ENCODE measurements around the gene HECTD1.
"Not testable (repeated sequence)": the region's sequence is repeated elsewhere in the genome, so short reads cannot be mapped to it uniquely, and the experiment has no call there.

The HECTD1 gene

GRCh38 chr14:31090883-31091764 lies 116.5 kb downstream of the HECTD1 start:
- DNase-seq: no peak

GRCh38 chr14:31086466-31086865 lies 121.1 kb downstream of the HECTD1 start:
- not testable (repeated sequence) for DNase-seq

- DNase-seq: no peak
Observed at GRCh38 chr14:31085027-31085426, 122.6 kb downstream of the HECTD1 start.

GRCh38 chr14:31084385-31084784 lies 123.2 kb downstream of the HECTD1 start:
- no peak for DNase-seq

- DNase-seq: no peak
Observed at GRCh38 chr14:31083781-31084180, 123.8 kb downstream of the HECTD1 start.

- DNase-seq: no peak
Observed at GRCh38 chr14:31080484-31080883, 127.1 kb downstream of the HECTD1 start.

- DNase-seq: no peak
Observed at GRCh38 chr14:31080056-31080455, 127.5 kb downstream of the HECTD1 start.

- no peak for DNase-seq
Observed at GRCh38 chr14:31078766-31079165, 128.8 kb downstream of the HECTD1 start.

- no peak for DNase-seq
Observed at GRCh38 chr14:31075144-31075543, 132.4 kb downstream of the HECTD1 start.

GRCh38 chr14:31071151-31071550 lies 136.4 kb downstream of the HECTD1 start:
- no peak for DNase-seq

GRCh38 chr14:31070431-31070830 lies 137.2 kb downstream of the HECTD1 start:
- no peak for DNase-seq

- no peak for DNase-seq
Observed at GRCh38 chr14:31069343-31069742, 138.2 kb downstream of the HECTD1 start.

GRCh38 chr14:31068235-31068634 lies 139.4 kb downstream of the HECTD1 start:
- DNase-seq: no peak

- not testable (repeated sequence) for DNase-seq
Observed at GRCh38 chr14:31062908-31063307, 144.7 kb downstream of the HECTD1 start.

GRCh38 chr14:31060253-31060875 lies 147.2 kb downstream of the HECTD1 start:
- no peak for DNase-seq

GRCh38 chr14:31059152-31059924 lies 148.3 kb downstream of the HECTD1 start:
- no peak for DNase-seq

- DNase-seq: no peak
Observed at GRCh38 chr14:31057701-31058364, 149.8 kb downstream of the HECTD1 start.

GRCh38 chr14:31057035-31057434 lies 150.6 kb downstream of the HECTD1 start:
- no peak for DNase-seq

GRCh38 chr14:31052905-31053586 lies 154.5 kb downstream of the HECTD1 start:
- not testable (repeated sequence) for DNase-seq

- no peak for DNase-seq
Observed at GRCh38 chr14:31051511-31051910, 156.1 kb downstream of the HECTD1 start.

- DNase-seq: no peak
Observed at GRCh38 chr14:31051023-31051422, 156.6 kb downstream of the HECTD1 start.
